H1 (cell line): ENCODE measurements around the gene CNGA2. TPM values are rescaled to one million over a fixed set of nuclear protein-coding genes. Genes with fewer than 3 reads are reported as not detected.

Source experiments
- CTCF ChIA-PET: fragments of 300-600 bp; sonication (Branson Sonifier 250); formaldehyde crosslinking; loops from one replicate; lab custom pipeline; 2021; ENCODE audit not compliant: partially characterized antibody; lab: Charles Lee
- POLR2A ChIA-PET: fragments of 300-600 bp; sonication (Branson Sonifier 250); formaldehyde crosslinking; loops from one replicate; lab custom pipeline; 2021; ENCODE audit warnings: inconsistent platforms; ENCODE audit not compliant: partially characterized antibody; lab: Charles Lee
- DNase-seq, 2 experiments: peaks; one replicate each; pipeline versions ENCODE4 v3.0.0 to v3.0.0-alpha.2; 2010 to 2022; ENCODE audit warnings: low spot score in 2 of 2, low read depth in 1 of 2, mixed read lengths in 1 of 2
- FAIRE-seq: peaks from 2 replicates; lab custom pipeline; 2011; peaks lifted over from hg19 to GRCh38; lab: Jason Lieb, UNC
- H2AFZ ChIP-seq: 2 replicates; pipeline ENCODE4 v1.8.1; 2012; ENCODE audit warnings: low read length, inconsistent platforms
- H2AK5ac ChIP-seq: 2 replicates; pipeline ENCODE4 v1.6.1; 2013; ENCODE audit warnings: low read depth, low read length
- H2BK120ac ChIP-seq: replicated peaks from 2 replicates; pipeline ENCODE3; 2013; ENCODE audit warnings: low read depth, low read length, inconsistent platforms
- H2BK12ac ChIP-seq: 2 replicates; pipeline ENCODE4 v1.6.1; 2013; ENCODE audit warnings: low read depth, low read length
- H2BK15ac ChIP-seq: 2 replicates; pipeline ENCODE4 v1.6.1; 2013; ENCODE audit warnings: low read length
- H2BK20ac ChIP-seq: 2 replicates; pipeline ENCODE4 v1.6.1; 2013; ENCODE audit warnings: low read length
- H2BK5ac ChIP-seq: 2 replicates; pipeline ENCODE4 v1.6.1; 2013; ENCODE audit warnings: low read depth, low read length
- H3K14ac ChIP-seq: 2 replicates; pipeline ENCODE4 v1.6.1; 2013; ENCODE audit warnings: inconsistent platforms; ENCODE audit not compliant: insufficient read length
- H3K18ac ChIP-seq: 2 replicates; pipeline ENCODE4 v1.6.1; 2013; ENCODE audit warnings: low read length; ENCODE audit errors: extremely low read depth
- H3K23ac ChIP-seq: 2 replicates; pipeline ENCODE4 v1.6.1; 2013; ENCODE audit warnings: inconsistent platforms; ENCODE audit not compliant: insufficient read length
- H3K23me2 ChIP-seq: 2 replicates; pipeline ENCODE4 v1.6.1; 2013; ENCODE audit warnings: low read depth, low read length
- H3K27ac ChIP-seq: 2 replicates; pipeline ENCODE4 v1.6.1; 2011; ENCODE audit warnings: low read depth, low read length, inconsistent platforms
- H3K27me3 ChIP-seq, 4 experiments: replicated peaks in 1 of 4; 1 replicate in 1 of 4; 2 replicates in 3 of 4; pipeline versions ENCODE4 v1.6.1 to v1.8.1; 2011 to 2013; ENCODE audit warnings: low read length in 3 of 4, mild to moderate bottlenecking in 3 of 4, inconsistent platforms in 2 of 4, mixed read lengths in 2 of 4, moderate library complexity in 1 of 4; ENCODE audit not compliant: control insufficient read depth in 3 of 4, insufficient read depth in 3 of 4; ENCODE audit errors: extremely low read depth in 1 of 4
- H3K36me3 ChIP-seq, 4 experiments: 2 replicates each; pipeline versions ENCODE4 v1.6.1 to v1.8.1; 2011 to 2013; ENCODE audit warnings: mild to moderate bottlenecking in 4 of 4, low read length in 3 of 4, moderate library complexity in 2 of 4, control low read depth in 1 of 4, inconsistent platforms in 1 of 4; ENCODE audit not compliant: insufficient read depth in 4 of 4, control insufficient read depth in 2 of 4
- H3K4ac ChIP-seq: replicated peaks from 2 replicates; pipeline ENCODE3; 2013; ENCODE audit warnings: low read length, low read depth, mixed read lengths, inconsistent platforms; ENCODE audit not compliant: insufficient read length
- H3K4me1 ChIP-seq, 4 experiments: replicated peaks in 1 of 4; 1 replicate in 1 of 4; 2 replicates in 3 of 4; pipeline versions ENCODE4 v1.6.1 to v1.8.1; 2011 to 2013; ENCODE audit warnings: low read length in 3 of 4, inconsistent platforms in 2 of 4, mixed read lengths in 1 of 4; ENCODE audit not compliant: insufficient read depth in 4 of 4, control insufficient read depth in 3 of 4
- H3K4me2 ChIP-seq, 2 experiments: 2 replicates each; pipeline versions ENCODE4 v1.6.1 to v1.8.1; 2011 to 2013; ENCODE audit warnings: low read depth in 2 of 2, low read length in 2 of 2, control low read depth in 1 of 2, inconsistent platforms in 1 of 2, mild to moderate bottlenecking in 1 of 2; ENCODE audit not compliant: insufficient read depth in 1 of 2
- H3K4me3 ChIP-seq, 4 experiments: fragments of 200-600, 300-600 bp in 1 of 4; sonication (generic), shearing (Covaris generic), sonication (Bioruptor Twin) in 1 of 4; 2 replicates each; pipeline versions ENCODE4 v1.5.1 to v1.8.1; 2011 to 2016; ENCODE audit warnings: low read length in 4 of 4, low read depth in 3 of 4, control low read depth in 2 of 4, inconsistent platforms in 2 of 4, mild to moderate bottlenecking in 2 of 4, mixed read lengths in 1 of 4, moderate library complexity in 1 of 4; ENCODE audit not compliant: insufficient read depth in 2 of 4; ENCODE audit errors: extremely low read depth in 1 of 4
- H3K56ac ChIP-seq: replicated peaks from 2 replicates; pipeline ENCODE3; 2013; ENCODE audit warnings: low read depth, mild to moderate bottlenecking, mixed read lengths, low read length, inconsistent platforms; ENCODE audit not compliant: insufficient read length
- H3K79me1 ChIP-seq: 2 replicates; pipeline ENCODE4 v1.6.1; 2013; ENCODE audit warnings: low read depth, low read length, control low read depth
- H3K79me2 ChIP-seq, 2 experiments: 2 replicates each; pipeline versions ENCODE4 v1.6.1 to v1.8.1; 2012 to 2013; ENCODE audit warnings: low read length in 2 of 2, mild to moderate bottlenecking in 2 of 2, inconsistent platforms in 1 of 2; ENCODE audit not compliant: insufficient read depth in 2 of 2, control insufficient read depth in 1 of 2
- H3K9ac ChIP-seq, 4 experiments: replicated peaks in 1 of 4; 1 replicate in 1 of 4; 2 replicates in 3 of 4; pipeline versions ENCODE4 v1.6.1 to v1.8.1; 2011 to 2013; ENCODE audit warnings: low read depth in 3 of 4, low read length in 3 of 4, control low read depth in 2 of 4, mild to moderate bottlenecking in 2 of 4, moderate library complexity in 2 of 4, inconsistent platforms in 1 of 4; ENCODE audit errors: extremely low read depth in 1 of 4
- H3K9me3 ChIP-seq, 2 experiments: 2 replicates each; pipeline versions ENCODE4 v1.6.1 to v1.8.1; 2012 to 2013; ENCODE audit warnings: mild to moderate bottlenecking in 2 of 2, moderate library complexity in 2 of 2, control low read depth in 1 of 2, inconsistent platforms in 1 of 2, low read depth in 1 of 2, low read length in 1 of 2, mixed read lengths in 1 of 2; ENCODE audit not compliant: insufficient read depth in 2 of 2
- H4K20me1 ChIP-seq, 2 experiments: replicated peaks in 1 of 2; 2 replicates each; pipeline versions ENCODE3 to v1.8.1; 2011 to 2013; ENCODE audit warnings: inconsistent platforms in 2 of 2, low read length in 2 of 2, mild to moderate bottlenecking in 1 of 2; ENCODE audit not compliant: insufficient read depth in 2 of 2, control insufficient read depth in 1 of 2
- H4K5ac ChIP-seq: 2 replicates; pipeline ENCODE4 v1.6.1; 2013; ENCODE audit warnings: low read length, low read depth, mixed read lengths, inconsistent platforms; ENCODE audit not compliant: insufficient read length
- H4K8ac ChIP-seq: 2 replicates; pipeline ENCODE4 v1.8.0; 2013; ENCODE audit warnings: mild to moderate bottlenecking, moderate library complexity, low read length, inconsistent platforms; ENCODE audit not compliant: insufficient read depth; ENCODE audit errors: extremely low read depth
- H4K91ac ChIP-seq: replicated peaks from 2 replicates; pipeline ENCODE3; 2013; ENCODE audit warnings: low read length, mixed read lengths, inconsistent platforms; ENCODE audit not compliant: insufficient read length
- BCL11A ChIP-seq, 2 experiments: IDR thresholded peaks; one replicate each; pipeline ENCODE4 v1.6.1; 2011; ENCODE audit warnings: low read depth in 2 of 2, low read length in 2 of 2, mild to moderate bottlenecking in 2 of 2
- BRCA1 ChIP-seq: IDR thresholded peaks from 2 replicates; pipeline ENCODE4 v1.6.1; 2012; ENCODE audit warnings: low read depth, low read length, improper control_type of control experiment
- CBX5 ChIP-seq: fragments of 300-800, 300-1000 bp; sonication (generic); IDR thresholded peaks from 2 replicates; pipeline ENCODE4 v1.7.1; 2016; ENCODE audit warnings: antibody characterized with exemption, low read length, low read depth
- CBX8 ChIP-seq: fragments of 300-800, 300-1000 bp; sonication (generic); IDR thresholded peaks from 2 replicates; pipeline ENCODE4 v1.7.1; 2016; ENCODE audit warnings: low read depth, low read length, borderline replicate concordance
- CHD2 ChIP-seq: IDR thresholded peaks from 2 replicates; pipeline ENCODE4 v1.6.1; 2012; ENCODE audit warnings: low read length, improper control_type of control experiment
- EGR1 ChIP-seq: IDR thresholded peaks from 2 replicates; pipeline ENCODE4 v1.6.1; 2011; ENCODE audit warnings: low read depth, low read length, borderline replicate concordance
- KDM4A ChIP-seq: IDR thresholded peaks from one replicate; pipeline ENCODE4 v1.7.1; 2012; ENCODE audit warnings: low read depth, mild to moderate bottlenecking, moderate library complexity, low read length, inconsistent platforms; ENCODE audit not compliant: severe bottlenecking
- MAFK ChIP-seq: IDR thresholded peaks from 2 replicates; pipeline ENCODE4 v1.6.1; 2012; ENCODE audit warnings: low read depth, mild to moderate bottlenecking, improper control_type of control experiment, low read length
- NRF1 ChIP-seq: IDR thresholded peaks from 2 replicates; pipeline ENCODE4 v1.6.1; 2011; ENCODE audit warnings: mild to moderate bottlenecking, low read depth, low read length, improper control_type of control experiment
- POLR2A ChIP-seq, 2 experiments: IDR thresholded peaks; 1 replicate in 1 of 2; 2 replicates in 1 of 2; pipeline ENCODE4 v1.6.1; 2011; ENCODE audit warnings: low read depth in 2 of 2, low read length in 2 of 2, mild to moderate bottlenecking in 2 of 2; ENCODE audit errors: control extremely low read depth in 1 of 2
- RBBP5 ChIP-seq: IDR thresholded peaks from 2 replicates; pipeline ENCODE4 v1.7.1; 2012; ENCODE audit warnings: low read depth, mild to moderate bottlenecking, inconsistent platforms, low read length, moderate library complexity, borderline replicate concordance
- RFX5 ChIP-seq: IDR thresholded peaks from 2 replicates; pipeline ENCODE4 v1.6.1; 2011; ENCODE audit warnings: low read depth, low read length, improper control_type of control experiment, borderline replicate concordance
- TAF1 ChIP-seq: IDR thresholded peaks from 2 replicates; pipeline ENCODE4 v1.6.1; 2011; ENCODE audit warnings: mild to moderate bottlenecking, low read depth, low read length
- TAF7 ChIP-seq: optimal IDR thresholded peaks from 2 replicates; pipeline ENCODE3; 2011; ENCODE audit warnings: low read depth, mild to moderate bottlenecking, inconsistent platforms, low read length, moderate library complexity, borderline replicate concordance
- YY1 ChIP-seq: IDR thresholded peaks from 2 replicates; pipeline ENCODE4 v1.6.1; 2011; ENCODE audit warnings: low read depth, mild to moderate bottlenecking, low read length
- WGBS, 2 experiments: shearing (Covaris generic) in 1 of 2; methylation state at CpG; one replicate each; pipeline versions ENCODE4 v1.1.6 to v1.1.7; 2013 to 2015; ENCODE audit warnings: low lambda C conversion rate in 2 of 2, mixed read lengths in 2 of 2, inconsistent platforms in 1 of 2, low coverage in 1 of 2, missing lambda C conversion rate in 1 of 2; ENCODE audit not compliant: insufficient replicate concordance in 2 of 2, insufficient coverage in 1 of 2, insufficient read length in 1 of 2; ENCODE audit errors: extremely low coverage in 1 of 2, missing lambda C conversion rate in 1 of 2; 5-methylcytosine and 5-hydroxymethylcytosine counted together
- polyA plus RNA-seq, 7 experiments: library from polyadenylated mRNA; depleted of rRNA in 3 of 7; stranded (reverse) in 5 of 7; unstranded in 2 of 7; fragments of >200 nt in 5 of 7; fragments of 200-250 nt in 2 of 7; gene quantifications; 1 replicate in 5 of 7; 2 replicates in 1 of 7; 4 replicates in 1 of 7; pipeline versions ENCODE4 v1.2.1 to v1.2.3, GENCODE V29; 2011 to 2013; ENCODE audit warnings: missing spikeins in 2 of 7, mixed read lengths in 2 of 7
- total RNA-seq: library from RNA; stranded (reverse); fragmentation: NEBNext Ultra II Directional; extraction: Animal tissue kit (Norgen Biotek cat#: 25700); gene quantifications from 2 replicates; pipeline ENCODE4 v1.2.1, GENCODE V29; 2021
- TF ChIP-seq, protein P1 (sequence below): IDR thresholded peaks from 2 replicates; pipeline ENCODE4 v1.6.1; 2012; ENCODE audit warnings: inconsistent platforms

CNGA2 gene
- total and polyA plus RNA-seq, 2 of the 8 experiments (the other 6 are each of a cell fraction or from before 2014, with no cell fraction given): not detected

DNA sequence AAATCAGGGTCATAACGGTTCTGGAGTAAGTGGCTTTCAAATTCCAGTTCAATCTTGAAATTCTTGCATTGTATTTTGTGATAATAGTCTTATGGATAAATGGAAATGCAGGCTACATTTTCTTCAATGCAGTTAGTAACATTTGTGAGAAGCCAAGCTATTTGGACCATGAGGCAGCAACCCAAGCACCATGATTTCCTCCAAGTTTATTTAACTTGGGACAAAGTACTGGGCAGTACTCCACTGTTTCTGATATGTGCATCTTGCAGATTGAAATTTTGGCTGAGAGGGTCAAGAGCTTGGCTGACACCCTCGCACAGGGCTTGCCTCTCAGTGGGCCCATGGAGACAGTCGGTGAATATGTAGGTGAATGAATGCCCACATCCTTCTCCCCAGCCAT is 39.9 kb downstream of the CNGA2 start:
- Histone ChIP-seq H2AFZ (no peak overlapping the region), H4K20me1 (no peaks in the 10 kb centered on the region), H3K56ac (no peak overlapping the region), H2BK20ac (no peak overlapping the region), H3K4me3 (no peak overlapping the region), H2BK15ac (no peak overlapping the region), H3K79me1 (no peaks in the 10 kb centered on the region), H3K27ac (no peak overlapping the region), H3K4me2 (no peak overlapping the region), H2AK5ac (no peak overlapping the region), H3K23ac (no peak overlapping the region), H3K4ac (no peak overlapping the region), H3K27me3 (no peaks in the 10 kb centered on the region), H3K4me1 (no peaks in the 10 kb centered on the region), H2BK12ac (no peak overlapping the region), H2BK5ac (no peak overlapping the region), H3K18ac (no peak overlapping the region), H3K79me2 (no peaks in the 10 kb centered on the region), H2BK120ac (no peak overlapping the region), H4K5ac (no peak overlapping the region), H4K8ac (no peak overlapping the region), H3K9me3 (no peaks in the 10 kb centered on the region), H3K14ac (no peak overlapping the region), H4K91ac (no peak overlapping the region), H3K36me3 (no peaks in the 10 kb centered on the region), H3K23me2 (no peaks in the 10 kb centered on the region), H3K9ac (no peak overlapping the region)
- CTCF ChIA-PET: interaction anchor here (2.9 kb wide), 1 partner anchor 21 kb away, joined by 9 read pairs; no protein-coding TSS in a partner anchor
- DNase-seq (no peak), FAIRE-seq (no peak)
- POLR2A ChIA-PET: no interaction called here
- 87% methylated on average over 3 of the region's 3 CpGs; no CpG with 5 or more reads in 1 of the 2 experiments for WGBS, 2 experiments
- TF ChIP-seq CHD2: no peak
- no peak for TF ChIP-seq RFX5
- no peak for TF ChIP-seq KDM4A
- TF ChIP-seq MAFK: no peak
- TF ChIP-seq, protein P1, sequence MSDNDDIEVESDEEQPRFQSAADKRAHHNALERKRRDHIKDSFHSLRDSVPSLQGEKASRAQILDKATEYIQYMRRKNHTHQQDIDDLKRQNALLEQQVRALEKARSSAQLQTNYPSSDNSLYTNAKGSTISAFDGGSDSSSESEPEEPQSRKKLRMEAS: no peak
- TF ChIP-seq POLR2A (IDR thresholded peaks at IDR 0.05; ENCODE audit: control extremely low read depth in 1 of 2, low read depth in 2 of 2, low read length in 2 of 2): no peak
- no peak for TF ChIP-seq YY1
- no peak for TF ChIP-seq NRF1
- no peak for TF ChIP-seq BCL11A (IDR thresholded peaks at IDR 0.05; ENCODE audit: low read depth in 2 of 2, low read length in 2 of 2)
- no peak for TF ChIP-seq CBX8
- no peak for TF ChIP-seq TAF7
- TF ChIP-seq CBX5: no peak
- no peak for TF ChIP-seq EGR1
- no peak for TF ChIP-seq TAF1
- TF ChIP-seq BRCA1: no peak
- no peak for TF ChIP-seq RBBP5
